HepG2 (cell line): Measurements from ENCODE around the gene NAV2. TPM values are rescaled to one million over a fixed set of nuclear protein-coding genes. Genes with fewer than 3 reads are reported as not detected.

Experiments used
- ATAC-seq: fragments of 200-7000 bp; cut with Tn5 transposase; 3 replicates; pipeline ENCODE4 v1.9.1; 2020; ENCODE audit warnings: mild to moderate bottlenecking, moderate library complexity
- BruUV-seq: library from RNA; stranded (reverse); fragments of 400-500 nt; replicated peaks from 2 replicates; lab custom pipeline; 2021; lab: Mats Ljungman, UMichigan
- CTCF ChIA-PET: fragments of 300-600 bp; formaldehyde crosslinking; extraction: SDS; loops from one replicate; lab custom pipeline; 2021; ENCODE audit warnings: low total read pairs, inconsistent platforms, low intra/inter-chr PET ratio; lab: Yijun Ruan, JAX
- POLR2A ChIA-PET: fragments of 350-600 bp; sonication (Branson Sonifier 250); formaldehyde crosslinking; loops from one replicate; lab custom pipeline; 2020; ENCODE audit warnings: antibody characterized with exemption, inconsistent platforms; lab: Yijun Ruan, JAX
- DNase-seq: peaks from one replicate; pipeline ENCODE4 v3.0.0-alpha.2; 2015; ENCODE audit warnings: low spot score
- FAIRE-seq: peaks from 3 replicates; lab custom pipeline; 2011; peaks lifted over from hg19 to GRCh38; lab: Jason Lieb, UNC
- H2AFZ ChIP-seq: one replicate; pipeline ENCODE4 v1.6.1; 2011; ENCODE audit warnings: low read length, inconsistent platforms
- H3K27ac ChIP-seq: fragments of 300-600 bp; 3 replicates; pipeline ENCODE4 v1.8.0; 2011; ENCODE audit warnings: mixed run types, mild to moderate bottlenecking, mixed read lengths, low read length, inconsistent platforms; ENCODE audit not compliant: insufficient read depth; ENCODE audit errors: extremely low read length
- H3K27me3 ChIP-seq, 2 experiments: fragments of 200-600 bp in 1 of 2; 2 replicates in 1 of 2; 3 replicates in 1 of 2; pipeline versions ENCODE4 v1.6.0 to v1.8.0; 2011; ENCODE audit warnings: low read length in 2 of 2, mild to moderate bottlenecking in 2 of 2, moderate library complexity in 2 of 2, inconsistent platforms in 1 of 2; ENCODE audit not compliant: insufficient read depth in 2 of 2, control insufficient read depth in 1 of 2
- H3K36me3 ChIP-seq, 2 experiments: fragments of 200-600 bp in 1 of 2; replicated peaks in 1 of 2; 2 replicates in 1 of 2; 3 replicates in 1 of 2; pipeline versions ENCODE4 v1.5.1 to v1.8.0; 2011; ENCODE audit warnings: low read length in 2 of 2, inconsistent platforms in 1 of 2; ENCODE audit not compliant: insufficient read depth in 2 of 2, control insufficient read depth in 1 of 2
- H3K4me1 ChIP-seq: 2 replicates; pipeline ENCODE4 v1.5.1; 2012; ENCODE audit warnings: low read length, inconsistent platforms; ENCODE audit not compliant: insufficient read depth
- H3K4me2 ChIP-seq: 2 replicates; pipeline ENCODE4 v1.6.0; 2011; ENCODE audit warnings: low read depth, low read length, inconsistent platforms
- H3K4me3 ChIP-seq, 3 experiments: fragments of 200-600 bp in 1 of 3; sonication (generic), shearing (Covaris generic) in 1 of 3; replicated peaks in 1 of 3; 2 replicates each; pipeline ENCODE4 v1.5.1; 2011 to 2016; ENCODE audit warnings: low read length in 3 of 3, inconsistent platforms in 2 of 3, low read depth in 2 of 3, mild to moderate bottlenecking in 2 of 3, control low read depth in 1 of 3, mixed read lengths in 1 of 3; ENCODE audit not compliant: insufficient read depth in 1 of 3
- H3K79me2 ChIP-seq: one replicate; pipeline ENCODE4 v1.6.1; 2011; ENCODE audit warnings: low read length, inconsistent platforms; ENCODE audit not compliant: insufficient read depth
- H3K9ac ChIP-seq: 2 replicates; pipeline ENCODE4 v1.6.0; 2011; ENCODE audit warnings: mild to moderate bottlenecking, low read depth, low read length, inconsistent platforms; ENCODE audit not compliant: insufficient read depth
- H3K9me3 ChIP-seq: 2 replicates; pipeline ENCODE4 v1.5.1; 2012; ENCODE audit warnings: mild to moderate bottlenecking, low read length
- H4K20me1 ChIP-seq: 2 replicates; pipeline ENCODE4 v1.6.0; 2011; ENCODE audit warnings: inconsistent platforms, mild to moderate bottlenecking, low read length, moderate library complexity; ENCODE audit not compliant: insufficient read depth
- ATF7-NPFF ChIP-seq: sonication (generic); formaldehyde crosslinking; IDR thresholded peaks from 2 replicates; pipeline ENCODE4 v1.8.1; 2023; ENCODE audit warnings: mild to moderate bottlenecking, low read depth, missing genetic modification reagents, moderate library complexity
- CEBPG ChIP-seq: IDR thresholded peaks from 2 replicates; pipeline ENCODE4 v1.6.1; 2016
- HOXA5 ChIP-seq: sonication (generic); formaldehyde crosslinking; IDR thresholded peaks from 2 replicates; pipeline ENCODE4 v1.4.0; 2020; ENCODE audit warnings: missing genetic modification reagents
- NFIC ChIP-seq: IDR thresholded peaks from 2 replicates; pipeline ENCODE4 v1.6.1; 2012; ENCODE audit warnings: mild to moderate bottlenecking, low read length, inconsistent platforms
- PHF5A ChIP-seq: IDR thresholded peaks from one replicate; pipeline ENCODE4 v1.6.1; 2018; ENCODE audit warnings: low read depth, missing genetic modification reagents; ENCODE audit not compliant: unreplicated experiment
- RAD51 ChIP-seq: fragments of 450-650 bp; IDR thresholded peaks from 2 replicates; pipeline ENCODE4 v1.6.1; 2016; ENCODE audit warnings: borderline replicate concordance
- ZNF232 ChIP-seq: sonication (generic); formaldehyde crosslinking; IDR thresholded peaks from 2 replicates; pipeline ENCODE4 v1.4.0; 2020; ENCODE audit warnings: missing genetic modification reagents, borderline replicate concordance
- ZNF292 ChIP-seq: sonication (generic); formaldehyde crosslinking; IDR thresholded peaks from 2 replicates; pipeline ENCODE4 v1.8.1; 2022; ENCODE audit warnings: mild to moderate bottlenecking, low read depth, missing genetic modification reagents, borderline replicate concordance
- ZNF768 ChIP-seq: sonication (generic); formaldehyde crosslinking; IDR thresholded peaks from 2 replicates; pipeline ENCODE4 v1.4.0; 2020; ENCODE audit warnings: missing genetic modification reagents
- WGBS: methylation state at CpG from one replicate; pipeline ENCODE4 v1.1.6; 2017; ENCODE audit warnings: low lambda C conversion rate; 5-methylcytosine and 5-hydroxymethylcytosine counted together
- in situ Hi-C: cut with HindIII; loops from 2 replicates; pipeline ENCODE4 v1.10.0; 2017; ENCODE audit warnings: low pct_unique_long_range_greater_than_20kb; ENCODE audit not compliant: extremely low pct_ligation_motif_present
- intact Hi-C: fragments of 100-400 bp; cut with micrococcal nuclease; formaldehyde crosslinking; loops from one replicate; pipeline ENCODE4 v1.10.0; 2022; ENCODE audit not compliant: unreplicated experiment
- polyA plus RNA-seq, 8 experiments: library from polyadenylated mRNA; depleted of rRNA in 3 of 8; stranded (reverse) in 7 of 8; unstranded in 1 of 8; fragments of >200 nt; fragmentation: Illumina TruSeq in 4 of 8; extraction: Trizol in 4 of 8; gene quantifications; 2 replicates each; pipeline versions ENCODE4 v1.2.1 to v1.2.3, GENCODE V29; 2011 to 2016; ENCODE audit warnings: low read depth in 4 of 8, missing spikeins in 1 of 8, mixed read lengths in 1 of 8; ENCODE audit not compliant: insufficient read depth in 1 of 8
- total RNA-seq, 5 experiments: library from RNA; depleted of rRNA; stranded (reverse); fragments of >200 nt; fragmentation: Illumina TruSeq; extraction: Trizol; gene quantifications; 2 replicates each; pipeline ENCODE4 v1.2.3, GENCODE V29; 2016; ENCODE audit warnings: low read depth in 1 of 5
- TF ChIP-seq, protein P1 (sequence below): sonication (generic); formaldehyde crosslinking; IDR thresholded peaks from 2 replicates; pipeline ENCODE4 v1.4.0; 2020; ENCODE audit warnings: missing genetic modification reagents, borderline replicate concordance
- TF ChIP-seq, protein P2 (sequence below): fragments of 450-650 bp; IDR thresholded peaks from 2 replicates; pipeline ENCODE4 v1.6.1; 2017; ENCODE audit warnings: mild to moderate bottlenecking
- TF ChIP-seq, protein P3 (sequence below): sonication (generic); formaldehyde crosslinking; IDR thresholded peaks from 2 replicates; pipeline ENCODE4 v1.4.0; 2020; ENCODE audit warnings: missing genetic modification reagents
- TF ChIP-seq, protein P4 (sequence below): sonication (generic); formaldehyde crosslinking; IDR thresholded peaks from 2 replicates; pipeline ENCODE4 v1.8.1; 2023; ENCODE audit warnings: mild to moderate bottlenecking, missing genetic modification reagents

NAV2 gene
- total and polyA plus RNA-seq, 2 of the 13 experiments (the other 11 are each of a cell fraction or from before 2014, with no cell fraction given), result 9.3 to 34.6 TPM

DNA sequence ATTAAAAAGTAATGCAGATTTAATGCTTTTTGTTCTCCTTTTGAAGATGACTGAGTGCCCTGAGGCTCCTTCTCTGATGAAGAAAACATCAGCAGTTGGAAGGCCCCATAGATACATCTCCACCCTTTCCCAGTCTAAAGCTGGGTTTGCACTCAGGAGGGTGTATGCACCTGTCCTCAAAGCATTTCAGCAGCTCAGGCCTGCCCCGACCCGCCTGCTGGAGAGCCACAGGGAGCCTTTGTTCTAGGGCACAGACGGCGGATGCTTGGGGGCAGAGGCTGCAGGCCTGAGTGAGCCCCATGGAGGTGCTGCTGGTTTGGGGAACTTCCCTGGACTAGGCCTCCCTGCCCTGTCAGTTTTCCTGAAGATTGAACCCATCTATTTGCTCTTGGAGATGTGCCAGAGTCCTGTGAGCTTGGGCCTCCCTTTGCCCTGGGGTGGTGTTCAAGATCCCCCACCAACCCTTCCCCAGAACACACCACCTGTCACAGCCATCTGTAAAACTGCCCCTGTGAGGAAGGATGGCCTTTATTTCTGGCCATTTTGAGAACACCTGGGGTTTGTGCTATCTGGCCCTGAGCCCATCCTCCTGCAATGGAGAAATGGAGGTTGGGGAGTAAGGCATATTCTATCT, 160.0 kb downstream of the NAV2 start (continued):
- TF ChIP-seq RAD51 (no peak), HOXA5 (CRISPR knock-in tag) (no peak)

DNA sequence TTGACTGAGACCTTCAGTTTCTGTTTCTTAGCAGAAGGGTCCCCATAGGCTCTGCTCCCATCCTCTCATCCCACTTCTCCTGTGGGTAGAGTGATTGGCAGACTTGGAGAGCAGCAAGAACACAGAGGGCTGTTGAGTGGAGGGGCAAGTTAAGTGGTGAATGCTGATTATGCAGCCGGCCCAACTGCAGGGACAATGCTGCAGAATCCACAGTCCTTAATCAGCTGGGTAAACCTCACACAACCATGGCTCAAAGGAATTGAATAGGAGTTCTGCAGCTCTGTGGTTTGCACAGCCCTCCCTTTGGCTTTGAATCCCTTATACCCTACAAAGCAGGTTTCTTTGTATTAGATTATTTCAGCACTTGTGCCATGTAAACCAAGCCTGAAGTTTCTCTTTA, 161.1 kb downstream of the NAV2 start:
- no peak for ATAC-seq
- Histone ChIP-seq H3K9me3 (no peaks in the 10 kb centered on the region), H3K4me1 (no peaks in the 10 kb centered on the region), H3K9ac (no peak overlapping the region), H4K20me1 (no peaks in the 10 kb centered on the region), H3K27ac (no peak overlapping the region), H3K79me2 (no peaks in the 10 kb centered on the region), H3K36me3 (no peaks in the 10 kb centered on the region), H3K4me2 (no peak overlapping the region), H3K27me3 (peaks cover 1 to 24% of the 10 kb centered on the region in 2 experiments; a peak in 4 of 5 replicates), H3K4me3 (no peak overlapping the region), H2AFZ (no peak overlapping the region)
- intact Hi-C loops, result no loop called here
- in situ Hi-C loops, result no loop called here
- ChIA-PET CTCF (no interaction called here), POLR2A (no interaction called here)
- 14% methylated on average over 1 of the region's 1 CpG for WGBS
- no peak for FAIRE-seq
- BruUV-seq, result no TSS peak
- no peak for DNase-seq
- TF ChIP-seq, protein P1, sequence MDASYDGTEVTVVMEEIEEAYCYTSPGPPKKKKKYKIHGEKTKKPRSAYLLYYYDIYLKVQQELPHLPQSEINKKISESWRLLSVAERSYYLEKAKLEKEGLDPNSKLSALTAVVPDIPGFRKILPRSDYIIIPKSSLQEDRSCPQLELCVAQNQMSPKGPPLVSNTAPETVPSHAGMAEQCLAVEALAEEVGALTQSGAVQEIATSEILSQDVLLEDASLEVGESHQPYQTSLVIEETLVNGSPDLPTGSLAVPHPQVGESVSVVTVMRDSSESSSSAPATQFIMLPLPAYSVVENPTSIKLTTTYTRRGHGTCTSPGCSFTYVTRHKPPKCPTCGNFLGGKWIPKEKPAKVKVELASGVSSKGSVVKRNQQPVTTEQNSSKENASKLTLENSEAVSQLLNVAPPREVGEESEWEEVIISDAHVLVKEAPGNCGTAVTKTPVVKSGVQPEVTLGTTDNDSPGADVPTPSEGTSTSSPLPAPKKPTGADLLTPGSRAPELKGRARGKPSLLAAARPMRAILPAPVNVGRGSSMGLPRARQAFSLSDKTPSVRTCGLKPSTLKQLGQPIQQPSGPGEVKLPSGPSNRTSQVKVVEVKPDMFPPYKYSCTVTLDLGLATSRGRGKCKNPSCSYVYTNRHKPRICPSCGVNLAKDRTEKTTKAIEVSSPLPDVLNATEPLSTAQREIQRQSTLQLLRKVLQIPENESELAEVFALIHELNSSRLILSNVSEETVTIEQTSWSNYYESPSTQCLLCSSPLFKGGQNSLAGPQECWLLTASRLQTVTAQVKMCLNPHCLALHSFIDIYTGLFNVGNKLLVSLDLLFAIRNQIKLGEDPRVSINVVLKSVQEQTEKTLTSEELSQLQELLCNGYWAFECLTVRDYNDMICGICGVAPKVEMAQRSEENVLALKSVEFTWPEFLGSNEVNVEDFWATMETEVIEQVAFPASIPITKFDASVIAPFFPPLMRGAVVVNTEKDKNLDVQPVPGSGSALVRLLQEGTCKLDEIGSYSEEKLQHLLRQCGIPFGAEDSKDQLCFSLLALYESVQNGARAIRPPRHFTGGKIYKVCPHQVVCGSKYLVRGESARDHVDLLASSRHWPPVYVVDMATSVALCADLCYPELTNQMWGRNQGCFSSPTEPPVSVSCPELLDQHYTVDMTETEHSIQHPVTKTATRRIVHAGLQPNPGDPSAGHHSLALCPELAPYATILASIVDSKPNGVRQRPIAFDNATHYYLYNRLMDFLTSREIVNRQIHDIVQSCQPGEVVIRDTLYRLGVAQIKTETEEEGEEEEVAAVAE, result no peak
- TF ChIP-seq CEBPG (CRISPR knock-in tag), result no peak
- no peak for TF ChIP-seq ATF7-NPFF (CRISPR knock-in tag)
- TF ChIP-seq ZNF232, result no peak
- TF ChIP-seq NFIC, result no peak
- TF ChIP-seq ZNF768 (CRISPR knock-in tag), result no peak
- TF ChIP-seq, protein P2, sequence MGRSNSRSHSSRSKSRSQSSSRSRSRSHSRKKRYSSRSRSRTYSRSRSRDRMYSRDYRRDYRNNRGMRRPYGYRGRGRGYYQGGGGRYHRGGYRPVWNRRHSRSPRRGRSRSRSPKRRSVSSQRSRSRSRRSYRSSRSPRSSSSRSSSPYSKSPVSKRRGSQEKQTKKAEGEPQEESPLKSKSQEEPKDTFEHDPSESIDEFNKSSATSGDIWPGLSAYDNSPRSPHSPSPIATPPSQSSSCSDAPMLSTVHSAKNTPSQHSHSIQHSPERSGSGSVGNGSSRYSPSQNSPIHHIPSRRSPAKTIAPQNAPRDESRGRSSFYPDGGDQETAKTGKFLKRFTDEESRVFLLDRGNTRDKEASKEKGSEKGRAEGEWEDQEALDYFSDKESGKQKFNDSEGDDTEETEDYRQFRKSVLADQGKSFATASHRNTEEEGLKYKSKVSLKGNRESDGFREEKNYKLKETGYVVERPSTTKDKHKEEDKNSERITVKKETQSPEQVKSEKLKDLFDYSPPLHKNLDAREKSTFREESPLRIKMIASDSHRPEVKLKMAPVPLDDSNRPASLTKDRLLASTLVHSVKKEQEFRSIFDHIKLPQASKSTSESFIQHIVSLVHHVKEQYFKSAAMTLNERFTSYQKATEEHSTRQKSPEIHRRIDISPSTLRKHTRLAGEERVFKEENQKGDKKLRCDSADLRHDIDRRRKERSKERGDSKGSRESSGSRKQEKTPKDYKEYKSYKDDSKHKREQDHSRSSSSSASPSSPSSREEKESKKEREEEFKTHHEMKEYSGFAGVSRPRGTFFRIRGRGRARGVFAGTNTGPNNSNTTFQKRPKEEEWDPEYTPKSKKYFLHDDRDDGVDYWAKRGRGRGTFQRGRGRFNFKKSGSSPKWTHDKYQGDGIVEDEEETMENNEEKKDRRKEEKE, result no peak
- TF ChIP-seq ZNF292 (CRISPR knock-in tag), result no peak
- TF ChIP-seq PHF5A (CRISPR knock-in tag), result no peak
- TF ChIP-seq, protein P3, sequence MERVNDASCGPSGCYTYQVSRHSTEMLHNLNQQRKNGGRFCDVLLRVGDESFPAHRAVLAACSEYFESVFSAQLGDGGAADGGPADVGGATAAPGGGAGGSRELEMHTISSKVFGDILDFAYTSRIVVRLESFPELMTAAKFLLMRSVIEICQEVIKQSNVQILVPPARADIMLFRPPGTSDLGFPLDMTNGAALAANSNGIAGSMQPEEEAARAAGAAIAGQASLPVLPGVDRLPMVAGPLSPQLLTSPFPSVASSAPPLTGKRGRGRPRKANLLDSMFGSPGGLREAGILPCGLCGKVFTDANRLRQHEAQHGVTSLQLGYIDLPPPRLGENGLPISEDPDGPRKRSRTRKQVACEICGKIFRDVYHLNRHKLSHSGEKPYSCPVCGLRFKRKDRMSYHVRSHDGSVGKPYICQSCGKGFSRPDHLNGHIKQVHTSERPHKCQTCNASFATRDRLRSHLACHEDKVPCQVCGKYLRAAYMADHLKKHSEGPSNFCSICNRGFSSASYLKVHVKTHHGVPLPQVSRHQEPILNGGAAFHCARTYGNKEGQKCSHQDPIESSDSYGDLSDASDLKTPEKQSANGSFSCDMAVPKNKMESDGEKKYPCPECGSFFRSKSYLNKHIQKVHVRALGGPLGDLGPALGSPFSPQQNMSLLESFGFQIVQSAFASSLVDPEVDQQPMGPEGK (CRISPR knock-in tag), result no peak
- TF ChIP-seq, protein P4, sequence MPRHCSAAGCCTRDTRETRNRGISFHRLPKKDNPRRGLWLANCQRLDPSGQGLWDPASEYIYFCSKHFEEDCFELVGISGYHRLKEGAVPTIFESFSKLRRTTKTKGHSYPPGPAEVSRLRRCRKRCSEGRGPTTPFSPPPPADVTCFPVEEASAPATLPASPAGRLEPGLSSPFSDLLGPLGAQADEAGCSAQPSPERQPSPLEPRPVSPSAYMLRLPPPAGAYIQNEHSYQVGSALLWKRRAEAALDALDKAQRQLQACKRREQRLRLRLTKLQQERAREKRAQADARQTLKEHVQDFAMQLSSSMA (CRISPR knock-in tag), result no peak
